Stimulated activated naive CD4-positive, alpha-beta T cell (primary cell): ENCODE data around the gene MAP2K3.

Experiments used
- DNase-seq, 6 experiments: peaks; one replicate each; lab custom pipeline; 2025; lab: John Stamatoyannopoulos, UW

The MAP2K3 gene

GRCh38 chr17:21252796-21253645 lies 31.5 kb upstream of the MAP2K3 start, which contains the start of gene NATD1:
TSS of gene NATD1 (minus strand) at chr17:21253410. CDS start at chr17:21253264, 146 bp downstream.
- peak; percentile 74 to 84 (median 80) for DNase-seq

- DNase-seq = no peak
These were observed 30.7 kb upstream of the MAP2K3 start for GRCh38 chr17:21253646-21254441.

- no peak for DNase-seq
These were observed 25.9 kb upstream of the MAP2K3 start for GRCh38 chr17:21258593-21258992.

- DNase-seq = no peak
These were observed 22.1 kb upstream of the MAP2K3 start for GRCh38 chr17:21262259-21262993.

GRCh38 chr17:21263376-21263775 lies 21.1 kb upstream of the MAP2K3 start:
- no peak for DNase-seq

GRCh38 chr17:21268596-21269188 lies 15.8 kb upstream of the MAP2K3 start:
- no peak for DNase-seq

- no peak for DNase-seq
These were observed 15.1 kb upstream of the MAP2K3 start for GRCh38 chr17:21269394-21269793.

GRCh38 chr17:21271454-21272183 lies 12.9 kb upstream of the MAP2K3 start:
- DNase-seq = no peak

GRCh38 chr17:21272250-21272649 lies 12.3 kb upstream of the MAP2K3 start:
- no peak for DNase-seq

- DNase-seq = no peak
These were observed 11.4 kb upstream of the MAP2K3 start for GRCh38 chr17:21272881-21273792.

- DNase-seq = peak in 1 of 6 experiments; percentile 64
These were observed 9.4 kb upstream of the MAP2K3 start for GRCh38 chr17:21275047-21275578.

- DNase-seq = peak; percentile 73 to 92 (median 85)
These were observed 8.8 kb upstream of the MAP2K3 start for GRCh38 chr17:21275579-21276263.

GRCh38 chr17:21276264-21276588 lies 8.3 kb upstream of the MAP2K3 start:
- DNase-seq = no peak

GRCh38 chr17:21277332-21277731 lies 7.2 kb upstream of the MAP2K3 start:
- no peak for DNase-seq

GRCh38 chr17:21278450-21279197 lies 5.9 kb upstream of the MAP2K3 start:
- DNase-seq = peak in 5 of 6 experiments; percentile 37 to 71 (median 63)

- DNase-seq = no peak
These were observed 5.3 kb upstream of the MAP2K3 start for GRCh38 chr17:21279198-21279535.

GRCh38 chr17:21279582-21279981 lies 4.9 kb upstream of the MAP2K3 start:
- DNase-seq = no peak

- peak; percentile 58 to 89 (median 80) for DNase-seq
These were observed 4.4 kb upstream of the MAP2K3 start for GRCh38 chr17:21280081-21280518.

- no peak for DNase-seq
These were observed 2.3 kb upstream of the MAP2K3 start for GRCh38 chr17:21282231-21282630.
